ENCODE results near the gene LRRC23. TPM values are rescaled to one million over a fixed set of nuclear protein-coding genes. Genes with fewer than 3 reads are reported as not detected.
A peak's percentile ranks its signal among the peaks of the same experiment; 100 is the strongest.

LRRC23 gene
- total RNA-seq, 1 experiment from 2014 or later: 8.0 TPM

- Histone ChIP-seq H3K27me3 (ENCODE audit: insufficient read depth, low read length) (no peaks in the 10 kb centered on the region), H2AFZ (ENCODE audit: low read depth, low read length, poor library complexity, severe bottlenecking) (no peak overlapping the region), H3K4me3 (replicated peaks in 1 of 2; ENCODE audit: low read depth in 1 of 2, low read length in 2 of 2) (no peak overlapping the region), H4K20me1 (ENCODE audit: insufficient read depth) (no peaks in the 10 kb centered on the region), H3K4me2 (ENCODE audit: low read length) (0 out of 2 replicates have a peak overlapping the region, but pooled peaks have one; percentile 92), H3K9me2 (ENCODE audit: insufficient read depth) (no peaks in the 10 kb centered on the region), H3K27ac (ENCODE audit: low read depth, low read length) (peak overlapping the region; percentile 99), H3K36me3 (ENCODE audit: control insufficient read depth in 1 of 2, insufficient read depth in 2 of 2, low read length in 2 of 2) (peaks cover 4 to 9% of the 10 kb centered on the region in 2 experiments; a peak in 2 of 4 replicates), H3K9me3 (ENCODE audit: control insufficient read depth in 1 of 2, insufficient read depth in 1 of 2, low read depth in 1 of 2, low read length in 2 of 2) (no peaks in the 10 kb centered on the region), H3K9ac (ENCODE audit: low read length) (peak overlapping the region; percentile 88; the same call in 1 of the 2 replicates), H3K4me1 (ENCODE audit: control insufficient read depth in 1 of 2, insufficient read depth in 2 of 2, low read length in 2 of 2) (peaks cover 21 to 69% of the 10 kb centered on the region in 2 experiments), H3K79me2 (ENCODE audit: insufficient read depth, low read length) (peaks cover 21% of the 10 kb centered on the region)
- ATAC-seq (no peak), DNase-seq (ENCODE audit: low read depth, low spot score) (no peak)
- intact Hi-C loops (cut with micrococcal nuclease): loop anchor here (10.0 kb wide), 1 partner anchor 103 kb away; no protein-coding TSS in a partner anchor
- no TSS peak for BruUV-seq (replicated peaks)
- CTCF ChIA-PET: interaction anchor here (6.1 kb wide), 1 partner anchor 20 kb away, joined by 101 read pairs; no protein-coding TSS in a partner anchor
- POLR2A ChIA-PET: interaction anchor here (2.9 to 6.2 kb wide), 3 partner anchors 9 to 166 kb away, joined by 22 to 106 read pairs (median 77); partner anchors contain the start of genes C1RL, SPSB2 and TPI1
- RAD21 ChIA-PET (ENCODE audit: low non-redundant PET in 1 of 2, low total read pairs in 2 of 2, uncharacterized antibody in 2 of 2, unreplicated experiment in 2 of 2): no interaction called here
- TF ChIP-seq CEBPB (IDR thresholded peaks at IDR 0.05; ENCODE audit: low read depth) (no peak), POLR2A (IDR thresholded peaks at IDR 0.05; ENCODE audit: borderline replicate concordance, extremely low read depth, insufficient read depth, insufficient read length) (no peak), SRF (IDR thresholded peaks at IDR 0.05; ENCODE audit: low read depth) (no peak), FOSL1 (IDR thresholded peaks at IDR 0.05; ENCODE audit: low read depth) (no peak), ZFX (IDR thresholded peaks at IDR 0.05) (no peak), ELF1 (IDR thresholded peaks at IDR 0.05; ENCODE audit: borderline replicate concordance, low read depth) (no peak), ZBTB33 (IDR thresholded peaks at IDR 0.05; ENCODE audit: extremely low read depth, insufficient replicate concordance, low read length) (no peak), TCF7L2 (IDR thresholded peaks at IDR 0.05; ENCODE audit: borderline replicate concordance, extremely low read depth, insufficient read depth, insufficient read length) (no peak), EGR1 (IDR thresholded peaks at IDR 0.05; ENCODE audit: low read depth) (no peak), CBX3 (IDR thresholded peaks at IDR 0.05; ENCODE audit: low read depth) (no peak), SP1 (IDR thresholded peaks at IDR 0.05; ENCODE audit: low read depth) (no peak)
- TF ChIP-seq, protein P1, sequence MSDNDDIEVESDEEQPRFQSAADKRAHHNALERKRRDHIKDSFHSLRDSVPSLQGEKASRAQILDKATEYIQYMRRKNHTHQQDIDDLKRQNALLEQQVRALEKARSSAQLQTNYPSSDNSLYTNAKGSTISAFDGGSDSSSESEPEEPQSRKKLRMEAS (IDR thresholded peaks at IDR 0.05): no peak
- TF ChIP-seq, protein P2, sequence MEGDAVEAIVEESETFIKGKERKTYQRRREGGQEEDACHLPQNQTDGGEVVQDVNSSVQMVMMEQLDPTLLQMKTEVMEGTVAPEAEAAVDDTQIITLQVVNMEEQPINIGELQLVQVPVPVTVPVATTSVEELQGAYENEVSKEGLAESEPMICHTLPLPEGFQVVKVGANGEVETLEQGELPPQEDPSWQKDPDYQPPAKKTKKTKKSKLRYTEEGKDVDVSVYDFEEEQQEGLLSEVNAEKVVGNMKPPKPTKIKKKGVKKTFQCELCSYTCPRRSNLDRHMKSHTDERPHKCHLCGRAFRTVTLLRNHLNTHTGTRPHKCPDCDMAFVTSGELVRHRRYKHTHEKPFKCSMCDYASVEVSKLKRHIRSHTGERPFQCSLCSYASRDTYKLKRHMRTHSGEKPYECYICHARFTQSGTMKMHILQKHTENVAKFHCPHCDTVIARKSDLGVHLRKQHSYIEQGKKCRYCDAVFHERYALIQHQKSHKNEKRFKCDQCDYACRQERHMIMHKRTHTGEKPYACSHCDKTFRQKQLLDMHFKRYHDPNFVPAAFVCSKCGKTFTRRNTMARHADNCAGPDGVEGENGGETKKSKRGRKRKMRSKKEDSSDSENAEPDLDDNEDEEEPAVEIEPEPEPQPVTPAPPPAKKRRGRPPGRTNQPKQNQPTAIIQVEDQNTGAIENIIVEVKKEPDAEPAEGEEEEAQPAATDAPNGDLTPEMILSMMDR (IDR thresholded peaks at IDR 0.05 in 2 of 3, conservative IDR thresholded peaks at IDR 0.05 in 1 of 3; ENCODE audit: borderline replicate concordance in 1 of 3, insufficient read depth in 1 of 3, low read depth in 2 of 3, low read length in 2 of 3): no peak
Measured at GRCh38 chr12:6942331-6942665, 37.7 kb downstream of the LRRC23 start.

All from HCT116 (cell line).